WERI-Rb-1 (cell line): Measurements from ENCODE around the gene ACAP1.

ENCODE experiments used
- DNase-seq: peaks from one replicate; pipeline ENCODE4 v3.0.0-alpha.2; 2020
- H3K27ac ChIP-seq: fragments of 250-450 bp; sonication (Bioruptor Pico); 2 replicates; pipeline ENCODE4 v1.5.1; 2020; ENCODE audit warnings: mild to moderate bottlenecking, moderate library complexity
- H3K27me3 ChIP-seq: fragments of 250-450 bp; sonication (Bioruptor Pico); 2 replicates; pipeline ENCODE4 v1.5.1; 2021; ENCODE audit warnings: mild to moderate bottlenecking, low read depth, moderate library complexity; ENCODE audit not compliant: insufficient read depth, severe bottlenecking
- H3K36me3 ChIP-seq: fragments of 250-450 bp; sonication (Bioruptor Pico); 2 replicates; pipeline ENCODE4 v1.5.1; 2020; ENCODE audit warnings: mild to moderate bottlenecking, moderate library complexity
- H3K4me3 ChIP-seq: 2 replicates; pipeline ENCODE4 v1.5.1; 2011; ENCODE audit warnings: low read depth, mild to moderate bottlenecking, control low read depth, low read length
- H3K9me3 ChIP-seq: fragments of 250-450 bp; sonication (Bioruptor Pico); 2 replicates; pipeline ENCODE4 v1.5.1; 2021; ENCODE audit warnings: mild to moderate bottlenecking, moderate library complexity; ENCODE audit not compliant: severe bottlenecking
- TF ChIP-seq, protein P1 (sequence below): IDR thresholded peaks from 2 replicates; pipeline ENCODE4 v1.5.1; 2011; ENCODE audit warnings: low read depth, mild to moderate bottlenecking, control low read depth, inconsistent platforms, low read length

The ACAP1 gene

DNA sequence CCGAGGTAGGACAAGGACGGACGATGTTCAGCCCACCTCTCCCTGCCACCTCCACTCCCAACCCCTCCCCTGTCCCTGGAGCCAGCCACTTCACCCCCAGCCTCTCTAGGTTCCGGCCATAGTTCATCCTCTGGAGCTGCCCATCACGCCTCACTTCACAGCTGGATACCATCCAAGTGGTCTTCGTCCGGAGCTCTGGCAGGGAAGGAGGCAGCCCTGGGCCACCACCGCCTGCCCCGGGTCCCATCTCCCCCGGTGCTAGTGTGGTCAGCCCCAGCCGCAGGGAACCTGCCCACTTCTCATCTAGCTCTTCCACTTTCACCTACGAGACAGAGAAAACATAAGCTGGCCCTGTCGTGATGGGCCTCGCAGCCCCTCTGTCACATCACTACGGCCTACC is 14.9 kb upstream of the ACAP1 start:
- Histone ChIP-seq H3K27me3 (no peaks in the 10 kb centered on the region), H3K27ac (no peak overlapping the region), H3K4me3 (no peak overlapping the region), H3K9me3 (no peaks in the 10 kb centered on the region), H3K36me3 (peaks cover 84% of the 10 kb centered on the region)
- DNase-seq: no peak
- TF ChIP-seq, protein P1, sequence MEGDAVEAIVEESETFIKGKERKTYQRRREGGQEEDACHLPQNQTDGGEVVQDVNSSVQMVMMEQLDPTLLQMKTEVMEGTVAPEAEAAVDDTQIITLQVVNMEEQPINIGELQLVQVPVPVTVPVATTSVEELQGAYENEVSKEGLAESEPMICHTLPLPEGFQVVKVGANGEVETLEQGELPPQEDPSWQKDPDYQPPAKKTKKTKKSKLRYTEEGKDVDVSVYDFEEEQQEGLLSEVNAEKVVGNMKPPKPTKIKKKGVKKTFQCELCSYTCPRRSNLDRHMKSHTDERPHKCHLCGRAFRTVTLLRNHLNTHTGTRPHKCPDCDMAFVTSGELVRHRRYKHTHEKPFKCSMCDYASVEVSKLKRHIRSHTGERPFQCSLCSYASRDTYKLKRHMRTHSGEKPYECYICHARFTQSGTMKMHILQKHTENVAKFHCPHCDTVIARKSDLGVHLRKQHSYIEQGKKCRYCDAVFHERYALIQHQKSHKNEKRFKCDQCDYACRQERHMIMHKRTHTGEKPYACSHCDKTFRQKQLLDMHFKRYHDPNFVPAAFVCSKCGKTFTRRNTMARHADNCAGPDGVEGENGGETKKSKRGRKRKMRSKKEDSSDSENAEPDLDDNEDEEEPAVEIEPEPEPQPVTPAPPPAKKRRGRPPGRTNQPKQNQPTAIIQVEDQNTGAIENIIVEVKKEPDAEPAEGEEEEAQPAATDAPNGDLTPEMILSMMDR: no peak

DNA sequence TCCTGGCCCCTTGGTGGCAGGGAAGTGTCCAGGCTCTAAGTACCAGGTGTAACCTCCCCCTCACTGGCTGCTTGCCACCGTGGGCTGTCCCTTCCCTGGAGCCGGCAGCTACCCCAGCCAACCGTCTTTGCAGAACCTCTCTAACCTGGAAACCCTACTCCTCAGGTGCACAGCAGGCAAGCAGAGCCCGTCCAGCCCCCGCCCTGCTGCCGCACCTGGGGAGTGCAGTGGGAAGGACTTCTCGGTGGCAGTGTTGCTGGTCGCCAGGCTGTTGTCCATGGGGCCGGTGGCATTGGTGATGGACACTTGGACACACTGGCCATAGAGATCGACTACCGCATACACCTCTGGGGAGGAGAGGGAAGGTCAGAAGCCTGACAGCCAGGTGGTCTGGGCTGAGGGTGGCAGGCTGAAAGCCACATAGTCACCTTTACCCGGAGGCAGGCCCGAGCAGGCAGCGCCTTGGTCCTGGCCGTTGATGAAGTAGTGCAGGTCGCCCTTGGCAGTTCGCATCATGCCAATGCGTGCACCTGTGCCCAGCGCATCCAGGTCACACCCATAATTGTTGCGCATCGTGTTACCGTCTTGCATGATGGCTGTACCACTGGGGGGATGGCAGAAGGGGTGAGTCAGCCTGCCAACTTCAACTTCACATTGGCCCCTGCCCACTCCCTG is 13.7 kb upstream of the ACAP1 start:
- H3K36me3 ChIP-seq: peaks cover 78% of the 10 kb centered on the region
- no peak for DNase-seq

DNA sequence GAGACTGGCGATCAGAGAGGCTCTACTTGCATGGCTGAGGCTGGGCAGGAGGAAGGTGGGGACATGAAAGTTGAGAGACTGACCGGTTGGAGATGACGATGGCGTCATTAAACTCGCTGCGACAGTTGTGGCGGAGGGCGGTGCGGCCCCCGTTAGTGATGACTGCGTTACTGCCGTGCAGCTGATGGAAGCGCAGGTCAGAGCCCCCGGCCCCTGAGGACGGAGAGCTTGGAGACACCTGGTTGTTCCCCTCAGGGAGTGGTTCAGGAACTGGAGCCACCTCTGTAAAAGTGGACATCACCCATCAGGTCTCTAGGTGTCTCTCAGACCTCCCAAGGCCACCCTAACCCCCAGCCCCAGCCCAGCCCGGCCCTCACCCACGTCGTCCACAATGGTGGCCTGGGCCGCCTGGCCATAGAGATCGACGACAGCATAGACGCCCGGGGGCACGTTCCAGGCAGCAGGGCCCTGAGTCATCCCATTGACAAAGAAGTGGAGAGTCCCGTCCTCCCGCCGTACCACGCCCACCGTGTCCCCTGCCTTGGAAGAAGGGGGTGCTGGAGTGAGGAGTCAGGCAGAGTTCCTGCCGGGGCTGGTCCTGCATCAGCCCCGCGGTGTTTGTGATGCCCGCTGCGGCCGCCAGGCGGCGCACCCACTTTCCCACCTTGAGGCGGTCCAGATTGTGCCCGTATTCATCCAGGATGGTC is 12.4 kb upstream of the ACAP1 start:
- Histone ChIP-seq H3K27me3 (no peaks in the 10 kb centered on the region), H3K36me3 (peaks cover 66% of the 10 kb centered on the region), H3K27ac (no peak overlapping the region), H3K4me3 (no peak overlapping the region), H3K9me3 (no peaks in the 10 kb centered on the region)
- TF ChIP-seq, protein P1: peak; percentile 99
- DNase-seq: peak; percentile 71

More for the DNA sequence above, 13.7 kb upstream of the ACAP1 start:
- no peak overlapping the region for H3K4me3 ChIP-seq
- H3K27ac ChIP-seq: no peak overlapping the region
- no peaks in the 10 kb centered on the region for H3K27me3 ChIP-seq
- TF ChIP-seq, protein P1: no peak
- H3K9me3 ChIP-seq: no peaks in the 10 kb centered on the region

DNA sequence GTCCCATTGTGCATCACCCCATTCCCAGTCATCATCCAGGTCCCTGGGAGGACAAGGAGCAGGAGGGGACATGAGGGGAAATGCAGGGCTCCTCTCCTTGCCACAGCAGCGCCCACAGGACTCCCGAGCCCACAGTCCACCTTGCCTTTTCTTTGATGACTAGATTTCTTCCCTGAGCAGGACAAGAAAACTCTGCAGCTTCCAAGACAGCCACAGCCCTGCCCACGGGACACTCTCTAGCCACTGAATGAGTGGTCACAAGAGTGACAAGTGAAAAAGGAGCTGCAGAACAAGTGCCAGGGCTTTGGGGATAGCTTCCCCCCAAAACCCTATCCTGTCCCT is 11.9 kb upstream of the ACAP1 start:
- H3K4me3 ChIP-seq: no peak overlapping the region
- H3K36me3 ChIP-seq: peaks cover 64% of the 10 kb centered on the region
- no peak overlapping the region for H3K27ac ChIP-seq
- no peak for DNase-seq
- no peaks in the 10 kb centered on the region for H3K27me3 ChIP-seq
- TF ChIP-seq, protein P1: no peak
- H3K9me3 ChIP-seq: no peaks in the 10 kb centered on the region

DNA sequence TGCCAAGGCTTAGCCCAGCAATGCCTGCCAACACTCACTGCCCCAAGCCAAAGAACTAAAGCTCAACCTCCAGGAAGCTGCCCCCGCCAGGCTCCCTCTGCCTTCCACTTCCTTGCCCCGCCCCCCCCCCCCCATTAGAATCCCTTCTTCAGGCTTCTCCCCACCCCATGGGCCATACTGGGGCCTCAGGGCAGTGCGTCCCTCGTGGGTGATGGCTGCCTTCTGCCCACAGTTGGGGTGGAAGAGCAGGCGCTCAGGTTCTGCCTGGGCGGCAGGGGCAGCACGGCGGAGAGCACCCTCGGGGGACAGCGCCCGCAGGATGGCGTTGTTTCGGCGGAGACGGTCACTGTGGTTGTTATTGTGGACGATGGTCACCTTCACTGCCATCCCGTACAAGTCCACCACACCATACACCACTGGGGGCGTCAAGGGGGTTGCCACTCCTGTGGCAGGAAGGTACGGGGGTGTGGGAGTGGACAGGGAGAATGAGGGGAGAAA is 11.2 kb upstream of the ACAP1 start:
- DNase-seq: no peak
- no peak overlapping the region for H3K4me3 ChIP-seq
- H3K27ac ChIP-seq: no peak overlapping the region
- H3K27me3 ChIP-seq: no peaks in the 10 kb centered on the region
- H3K36me3 ChIP-seq: peaks cover 63% of the 10 kb centered on the region
- no peaks in the 10 kb centered on the region for H3K9me3 ChIP-seq
- TF ChIP-seq, protein P1: no peak
